CD4-positive, alpha-beta T cell treated with Interleukin-2 at 100 ng/mL for 4 hours (primary cell): ENCODE data around the gene ITGAX.
"Not testable (repeated sequence)": the region's sequence is repeated elsewhere in the genome, so short reads cannot be mapped to it uniquely, and the experiment has no call there.

ENCODE experiments used
- DNase-seq: peaks from one replicate; pipeline ENCODE4 v3.0.0-alpha.2; 2020; ENCODE audit warnings: low spot score

Gene ITGAX

DNA sequence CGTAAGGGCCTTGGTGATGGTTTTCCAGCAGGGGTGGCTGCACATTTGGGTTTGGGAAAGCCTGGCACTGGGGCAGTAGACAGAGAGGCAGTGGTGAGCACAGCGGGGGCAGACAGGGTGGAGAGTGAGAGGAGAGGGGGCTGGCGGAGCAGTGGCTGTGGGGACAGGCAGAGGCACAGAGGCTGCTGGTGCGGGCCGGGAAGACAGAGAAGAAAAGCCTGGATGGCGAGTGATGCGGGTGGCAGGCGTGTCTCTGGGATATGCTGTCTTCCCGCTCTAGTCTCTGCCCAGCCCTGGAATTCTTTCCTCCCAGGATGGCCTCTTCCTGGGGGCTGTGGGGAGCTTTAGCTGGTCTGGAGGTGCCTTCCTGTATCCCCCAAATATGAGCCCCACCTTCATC lies 55.1 kb downstream of the ITGAX start:
- DNase-seq, result no peak

DNA sequence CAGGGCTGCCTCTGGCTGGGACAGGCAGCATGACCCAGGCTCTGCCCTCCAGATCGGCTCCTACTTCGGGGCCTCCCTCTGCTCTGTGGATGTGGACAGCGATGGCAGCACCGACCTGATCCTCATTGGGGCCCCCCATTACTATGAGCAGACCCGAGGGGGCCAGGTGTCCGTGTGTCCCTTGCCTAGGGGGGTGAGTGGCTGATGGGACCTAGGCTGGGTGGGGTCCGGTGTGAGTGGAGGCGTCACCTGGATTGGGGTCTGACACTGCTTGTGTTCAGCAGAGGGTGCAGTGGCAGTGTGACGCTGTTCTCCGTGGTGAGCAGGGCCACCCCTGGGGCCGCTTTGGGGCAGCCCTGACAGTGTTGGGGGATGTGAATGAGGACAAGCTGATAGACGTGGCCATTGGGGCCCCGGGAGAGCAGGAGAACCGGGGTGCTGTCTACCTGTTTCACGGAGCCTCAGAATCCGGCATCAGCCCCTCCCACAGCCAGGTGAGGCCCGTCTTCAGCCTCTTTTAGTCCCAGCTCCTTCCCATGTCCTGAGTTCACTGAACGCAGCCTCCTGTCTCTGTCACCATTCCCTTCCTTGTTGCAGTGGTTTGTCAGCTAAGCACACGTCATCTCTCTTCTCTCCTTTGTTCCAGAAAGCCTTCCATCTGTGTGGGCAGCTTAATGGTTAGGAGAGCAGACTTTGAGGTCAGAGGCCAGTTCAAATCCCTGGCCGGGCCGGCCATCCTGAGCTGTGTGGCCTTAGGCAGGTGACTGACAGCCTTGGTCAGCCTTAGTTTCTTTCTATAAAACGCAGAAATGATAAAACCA lies 56.3 kb downstream of the ITGAX start:
- no peak for DNase-seq

DNA sequence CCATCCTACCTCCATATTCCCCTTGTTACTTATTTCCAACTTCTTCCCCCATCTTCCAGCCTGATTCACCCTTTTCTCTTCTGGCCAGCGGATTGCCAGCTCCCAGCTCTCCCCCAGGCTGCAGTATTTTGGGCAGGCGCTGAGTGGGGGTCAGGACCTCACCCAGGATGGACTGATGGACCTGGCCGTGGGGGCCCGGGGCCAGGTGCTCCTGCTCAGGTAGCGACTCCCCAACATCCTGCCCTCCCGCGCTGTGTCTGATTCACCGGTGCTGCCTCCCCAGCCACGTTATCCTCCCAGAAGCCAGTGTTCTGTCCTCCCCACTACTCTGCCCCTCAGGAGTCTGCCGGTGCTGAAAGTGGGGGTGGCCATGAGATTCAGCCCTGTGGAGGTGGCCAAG lies 57.8 kb downstream of the ITGAX start:
- DNase-seq, result no peak

DNA sequence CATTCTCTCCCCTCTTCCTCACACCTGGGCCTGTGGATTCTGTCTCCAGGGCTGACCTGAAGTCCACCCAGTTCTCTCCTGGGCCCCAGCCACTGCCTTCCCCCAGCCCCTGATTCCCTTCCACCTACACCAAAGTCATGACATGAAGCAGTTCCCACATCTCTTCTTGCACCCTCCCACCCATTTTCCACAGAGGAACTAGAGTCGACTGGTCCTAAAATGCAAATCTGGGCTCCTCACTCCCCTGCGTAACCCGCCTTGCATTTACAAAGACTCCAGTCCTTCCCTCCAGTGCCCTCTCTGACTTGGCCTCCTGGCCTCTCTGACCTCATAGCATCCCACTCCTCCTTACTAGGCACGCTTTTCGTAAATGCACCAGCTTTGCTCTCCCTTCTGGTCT lies 58.4 kb downstream of the ITGAX start:
- DNase-seq, result no peak

DNA sequence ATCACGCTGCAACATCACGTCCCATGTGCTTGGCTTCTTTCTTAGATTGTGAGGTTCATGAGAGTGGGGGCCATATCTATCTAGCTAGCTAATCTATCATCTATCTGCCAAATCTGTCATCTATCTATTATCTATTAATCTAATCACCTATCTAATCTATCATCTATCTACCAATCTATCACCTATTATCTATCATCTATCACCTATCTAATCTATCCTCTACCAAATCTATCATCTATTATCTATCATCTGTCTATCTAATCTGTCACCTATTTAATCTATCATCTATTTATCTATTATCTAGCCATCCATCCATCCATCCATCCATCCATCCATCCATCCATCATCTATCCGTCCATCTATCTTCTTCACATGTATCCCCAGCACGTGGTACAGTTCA lies 59.0 kb downstream of the ITGAX start:
- no peak for DNase-seq

DNA sequence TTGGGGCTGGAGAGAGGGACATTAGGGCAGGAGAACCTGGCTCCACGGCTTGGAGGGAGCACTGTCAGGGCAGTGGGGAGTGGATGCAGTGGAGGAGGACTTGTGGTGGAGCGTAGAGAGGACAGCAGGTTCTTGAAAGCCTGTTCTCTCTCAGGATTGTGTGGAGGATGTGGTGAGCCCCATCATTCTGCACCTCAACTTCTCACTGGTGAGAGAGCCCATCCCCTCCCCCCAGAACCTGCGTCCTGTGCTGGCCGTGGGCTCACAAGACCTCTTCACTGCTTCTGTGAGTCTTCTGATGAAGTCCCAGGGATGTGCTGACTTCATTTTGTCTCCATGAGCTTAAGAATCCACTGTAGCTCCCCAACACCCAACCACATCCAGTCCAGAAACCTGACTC lies 59.7 kb downstream of the ITGAX start:
- DNase-seq, result no peak

DNA sequence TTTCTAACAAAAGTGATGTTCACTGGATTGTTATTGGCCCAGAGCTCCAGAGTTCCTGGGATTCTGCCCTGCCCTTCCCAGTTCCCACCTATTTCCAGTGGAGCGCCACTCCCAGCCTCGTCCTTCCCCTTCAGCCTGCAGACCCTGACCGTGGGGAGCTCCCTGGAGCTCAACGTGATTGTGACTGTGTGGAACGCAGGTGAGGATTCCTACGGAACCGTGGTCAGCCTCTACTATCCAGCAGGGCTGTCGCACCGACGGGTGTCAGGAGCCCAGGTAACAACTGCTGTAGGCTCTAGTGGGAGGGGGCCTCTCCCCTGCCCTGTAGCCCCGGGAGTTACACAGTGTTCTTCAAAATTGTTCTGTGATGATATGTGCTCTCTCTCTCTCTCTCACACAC lies 61.4 kb downstream of the ITGAX start:
- no peak for DNase-seq

DNA sequence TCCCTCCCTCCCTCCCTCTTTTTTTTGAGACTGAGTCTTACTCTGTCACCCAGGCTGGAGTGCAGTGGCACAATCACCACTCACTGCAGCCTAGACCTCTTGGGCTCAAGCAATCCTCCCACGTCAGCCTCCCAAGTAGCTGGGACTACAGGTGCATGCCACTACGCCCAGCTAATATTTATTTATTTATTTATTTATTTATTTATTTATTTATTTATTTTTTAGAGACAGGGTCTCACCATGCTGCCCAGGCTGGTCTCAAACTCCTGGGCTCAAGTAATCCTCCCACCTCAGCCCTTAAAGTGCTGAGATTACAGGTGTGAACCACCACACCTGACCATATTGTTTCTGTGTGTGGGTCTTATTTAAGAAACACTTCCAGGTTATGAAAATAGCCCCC lies 62.1 kb downstream of the ITGAX start:
- DNase-seq, result not testable (repeated sequence)

DNA sequence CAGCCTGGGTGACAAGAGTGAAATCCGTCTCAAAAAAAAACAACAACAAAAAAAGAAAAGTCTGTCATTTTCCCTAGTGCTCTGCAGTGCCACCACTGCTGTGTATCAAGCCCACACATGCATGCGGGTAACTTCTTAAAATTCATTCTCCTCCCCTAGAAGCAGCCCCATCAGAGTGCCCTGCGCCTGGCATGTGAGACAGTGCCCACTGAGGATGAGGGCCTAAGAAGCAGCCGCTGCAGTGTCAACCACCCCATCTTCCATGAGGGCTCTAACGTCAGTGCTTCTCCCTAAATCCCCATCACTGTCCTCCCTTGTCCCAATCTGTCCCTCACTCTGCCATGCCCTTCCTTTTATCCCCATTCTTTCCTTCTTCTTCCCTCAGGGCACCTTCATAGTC lies 62.9 kb downstream of the ITGAX start:
- no peak for DNase-seq

DNA sequence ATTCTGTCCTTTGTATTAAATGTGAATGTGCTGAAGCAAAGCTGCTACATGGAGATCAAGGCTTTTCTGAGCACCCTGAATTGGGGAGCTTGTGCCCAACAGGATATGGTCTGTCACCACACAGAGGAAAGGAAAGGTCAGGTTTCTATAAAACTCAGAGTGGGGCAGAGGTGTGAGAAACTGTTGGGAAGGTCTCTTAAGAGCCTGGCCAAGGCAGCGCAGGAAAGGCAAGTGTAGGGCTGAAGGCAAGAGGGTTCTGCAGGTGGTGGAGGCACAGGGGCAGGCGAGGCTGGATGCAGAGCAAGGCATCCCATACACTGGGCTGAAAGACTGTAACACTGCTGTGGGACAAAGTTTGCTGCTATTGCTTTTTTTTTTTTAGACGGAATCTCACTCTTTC lies 65.1 kb downstream of the ITGAX start:
- no peak for DNase-seq

DNA sequence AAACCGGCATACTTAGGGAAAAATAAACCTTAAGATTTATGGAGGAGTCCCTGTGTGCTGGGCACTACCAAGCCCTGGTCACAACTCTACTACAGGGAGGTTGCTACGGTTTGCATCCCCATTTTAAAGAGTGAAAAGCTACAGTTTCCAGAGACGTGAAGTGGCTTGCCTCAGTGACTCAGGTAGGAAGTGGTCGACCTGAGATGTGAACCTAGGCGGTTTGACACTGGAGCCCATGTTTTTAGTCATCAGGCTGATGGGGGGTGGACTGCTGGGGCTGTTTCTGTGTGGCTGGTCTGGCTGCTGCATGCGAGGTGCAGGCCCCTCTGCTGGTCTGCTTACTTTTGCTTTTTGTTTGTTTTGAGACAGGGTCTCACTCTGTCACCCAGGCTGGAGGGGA lies 66.6 kb downstream of the ITGAX start:
- DNase-seq, result peak; percentile 59

DNA sequence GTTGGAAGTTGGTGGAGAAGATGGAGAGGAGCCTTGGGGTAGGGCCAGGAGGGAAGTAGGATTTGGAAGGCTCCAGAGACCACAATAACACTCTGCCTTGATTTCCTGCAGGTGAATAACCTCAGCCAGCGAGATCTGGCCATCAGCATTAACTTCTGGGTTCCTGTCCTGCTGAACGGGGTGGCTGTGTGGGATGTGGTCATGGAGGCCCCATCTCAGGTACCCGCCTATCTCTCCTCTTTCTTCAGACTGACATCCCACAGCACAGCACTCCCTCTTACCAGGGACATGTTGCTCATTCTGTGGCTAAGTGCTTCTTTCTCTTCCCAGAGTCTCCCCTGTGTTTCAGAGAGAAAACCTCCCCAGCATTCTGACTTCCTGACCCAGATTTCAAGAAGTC lies 68.3 kb downstream of the ITGAX start:
- no peak for DNase-seq

DNA sequence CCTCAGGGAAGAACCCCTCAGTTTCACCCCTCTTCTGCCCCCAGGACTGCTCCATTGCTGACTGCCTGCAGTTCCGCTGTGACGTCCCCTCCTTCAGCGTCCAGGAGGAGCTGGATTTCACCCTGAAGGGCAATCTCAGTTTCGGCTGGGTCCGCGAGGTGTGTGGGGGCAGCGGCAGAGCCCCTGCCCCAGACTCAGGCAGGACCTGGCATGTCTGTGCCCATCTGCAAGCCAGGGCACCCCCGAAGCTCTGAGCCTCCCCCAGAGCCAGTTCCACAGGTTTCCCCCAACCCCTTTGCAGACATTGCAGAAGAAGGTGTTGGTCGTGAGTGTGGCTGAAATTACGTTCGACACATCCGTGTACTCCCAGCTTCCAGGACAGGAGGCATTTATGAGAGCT lies 68.8 kb downstream of the ITGAX start:
- no peak for DNase-seq

DNA sequence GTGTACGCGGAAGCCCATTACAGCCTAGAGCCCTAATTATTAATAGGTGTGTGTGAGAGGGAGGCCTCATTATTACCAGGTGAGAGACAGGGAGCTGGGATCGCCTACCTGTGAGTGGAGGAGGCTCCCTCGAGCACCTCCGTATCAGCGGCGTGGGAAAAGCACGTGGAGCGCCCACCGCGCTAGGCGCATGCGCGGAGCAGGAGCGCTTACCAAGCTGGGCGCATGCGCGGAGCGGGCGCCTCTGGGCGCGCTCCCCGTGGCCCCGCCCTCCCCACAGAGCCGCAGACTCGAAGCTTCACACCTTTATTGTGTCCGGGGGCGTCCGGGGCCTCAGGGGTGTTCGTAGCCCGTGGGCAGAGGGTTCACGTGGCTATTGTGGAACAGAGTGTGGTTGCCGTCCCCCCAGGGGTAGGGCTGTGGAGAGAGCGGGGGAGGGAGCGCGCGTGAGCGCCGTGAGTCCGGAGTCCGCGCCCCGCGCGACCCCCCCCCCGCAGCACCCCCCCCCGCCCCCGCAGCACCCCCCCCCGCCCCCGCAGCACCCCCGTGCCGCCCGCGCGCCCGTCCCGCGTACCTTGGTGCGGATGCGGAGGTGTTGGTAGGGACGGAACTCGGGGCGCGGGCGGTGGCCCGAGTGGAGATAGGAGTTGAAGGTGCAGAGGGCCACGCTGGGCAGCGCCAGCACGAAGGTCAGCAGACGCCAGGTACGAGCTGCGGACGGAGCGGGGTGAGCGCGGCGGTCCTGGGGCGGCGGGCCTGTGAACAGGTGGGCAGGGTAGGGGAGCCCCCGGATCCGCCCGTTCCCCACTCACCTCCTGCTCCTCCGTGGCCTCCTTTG lies 72.7 kb downstream of the ITGAX start:
- DNase-seq, result peak; percentile 60

DNA sequence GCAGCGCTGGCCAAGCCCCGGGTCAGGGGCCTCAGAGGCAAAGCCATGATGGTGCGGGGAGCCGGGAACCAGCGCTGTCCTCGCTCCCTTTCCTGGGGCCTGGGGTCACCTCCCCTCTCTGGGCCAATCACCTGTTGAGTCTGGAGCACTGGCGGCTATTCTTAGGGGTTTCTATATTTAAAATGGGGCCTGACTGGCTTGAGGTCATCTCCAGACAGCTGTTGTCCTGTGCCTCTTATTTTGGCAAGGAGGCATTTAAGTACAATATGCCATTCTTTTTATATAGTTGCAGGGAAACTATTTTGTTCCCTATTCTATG lies 73.3 kb downstream of the ITGAX start, which contains the start of gene COX6A2:
COX6A2 (minus strand) TSS at position 82 of the 319 bp plus-strand sequence; CDS start at position 47, 35 bp downstream.
- DNase-seq, result no peak

DNA sequence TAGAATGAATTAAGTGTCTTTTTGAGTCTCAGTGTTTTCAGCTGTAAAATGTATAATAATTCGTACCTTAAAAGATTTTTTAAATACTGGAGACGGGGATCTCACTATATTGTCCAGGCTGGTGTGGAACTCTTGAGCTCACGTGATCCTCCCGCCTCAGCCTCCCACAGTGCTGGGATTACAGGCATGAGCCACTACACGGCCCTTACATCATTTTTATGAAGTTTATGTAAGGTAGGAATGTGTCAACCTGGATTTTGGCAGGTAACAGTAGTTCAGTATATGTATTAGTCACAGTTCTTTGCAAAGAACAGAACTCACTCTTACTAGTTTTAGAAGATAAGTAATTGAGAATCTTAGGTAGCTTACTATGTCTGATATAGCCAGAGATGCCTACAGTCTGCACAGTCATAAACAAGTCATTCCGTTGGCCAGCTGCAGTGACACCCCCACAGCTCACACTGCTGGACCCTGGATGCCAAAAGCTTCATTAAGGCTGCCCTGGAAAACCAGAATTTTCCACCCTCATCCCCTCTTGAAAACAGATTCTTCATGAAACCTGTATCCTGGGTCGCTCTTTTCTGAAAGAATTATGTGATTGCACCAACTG lies 73.8 kb downstream of the ITGAX start:
- no peak for DNase-seq

DNA sequence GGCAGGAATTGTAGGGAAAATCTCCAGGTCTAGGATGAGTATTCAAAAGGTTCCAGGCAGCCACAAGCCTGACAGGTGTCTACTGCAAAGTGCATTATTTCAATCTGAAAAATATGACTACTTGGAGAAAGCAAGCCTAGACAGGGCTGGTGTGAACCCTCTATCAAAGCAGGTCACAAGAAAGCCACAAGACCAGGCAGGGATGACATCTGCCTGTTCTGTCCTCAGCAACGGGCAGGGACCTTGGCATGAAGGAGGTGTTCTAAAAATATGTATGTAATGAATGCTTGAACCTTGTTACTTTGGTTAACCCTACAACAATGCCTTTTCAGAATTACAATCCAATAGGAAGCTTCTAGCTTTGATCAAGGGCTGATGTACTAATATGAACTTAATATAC lies 74.3 kb downstream of the ITGAX start:
- DNase-seq, result no peak

DNA sequence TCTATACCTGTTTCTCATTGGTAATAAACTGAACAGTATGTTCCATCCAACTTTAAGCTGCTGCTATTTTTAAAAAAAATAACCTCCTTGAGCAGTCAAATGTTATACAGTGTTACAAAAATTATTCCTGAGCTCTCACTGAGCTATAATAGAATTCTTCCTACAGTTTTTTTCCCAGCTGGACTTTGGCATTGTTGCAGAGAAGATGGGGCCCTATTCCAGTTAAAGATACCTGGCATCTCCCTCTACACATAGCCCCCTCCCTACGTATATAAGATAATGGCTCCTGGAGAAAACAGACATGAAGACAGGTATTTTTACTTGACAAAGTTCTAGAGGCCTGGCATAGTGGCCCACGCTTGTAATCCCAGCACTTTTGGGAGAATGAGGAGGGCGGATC lies 74.8 kb downstream of the ITGAX start:
- DNase-seq, result no peak

DNA sequence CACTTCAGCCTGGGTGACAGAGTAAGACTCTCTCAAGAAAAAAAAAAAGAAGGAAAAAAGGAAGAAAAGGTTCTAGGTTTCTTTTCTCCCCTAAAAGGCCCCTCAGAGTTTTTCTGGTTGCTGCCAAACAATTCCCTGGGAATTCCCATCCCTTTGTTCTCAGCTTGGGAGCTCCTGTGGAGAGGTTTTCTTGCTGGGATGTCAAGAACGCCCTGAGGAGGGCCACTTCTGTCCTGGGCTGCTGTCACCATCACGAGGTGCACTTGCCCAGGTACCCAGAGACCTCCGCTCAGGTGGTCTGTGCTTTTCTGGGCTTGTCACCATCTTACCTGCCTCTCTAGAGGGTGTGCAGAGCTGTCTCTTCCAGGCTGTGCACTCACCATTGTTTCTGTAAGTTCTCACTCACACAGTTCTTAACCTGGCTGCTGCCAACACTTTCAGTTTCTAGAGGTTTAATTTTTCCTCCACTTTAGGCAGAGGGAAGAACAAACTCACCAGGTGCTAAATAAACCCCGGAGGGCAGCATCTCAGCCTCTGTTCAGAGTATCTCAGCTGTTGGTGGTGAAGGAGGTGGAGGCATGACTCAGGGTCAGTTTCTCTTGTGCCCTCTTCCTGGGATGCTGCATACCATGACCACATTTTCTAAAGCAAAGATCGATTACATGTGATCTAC lies 75.5 kb downstream of the ITGAX start:
- no peak for DNase-seq
